GM23248 (cell line): ENCODE measurements around the gene AP2A2.

Experiments used
- EZH2 ChIP-seq: fragments of 200-600 bp; sonication (generic); IDR thresholded peaks from 2 replicates; pipeline ENCODE4 v1.6.1; 2018; ENCODE audit warnings: antibody characterized with exemption, mild to moderate bottlenecking; ENCODE audit not compliant: insufficient read depth, poor library complexity, severe bottlenecking
- EZH2phosphoT487 ChIP-seq: fragments of 200-600 bp; sonication (generic); IDR thresholded peaks from 2 replicates; pipeline ENCODE4 v1.6.1; 2018; ENCODE audit warnings: antibody characterized with exemption, moderate library complexity, mild to moderate bottlenecking, low read depth; ENCODE audit not compliant: insufficient read depth

DNA sequence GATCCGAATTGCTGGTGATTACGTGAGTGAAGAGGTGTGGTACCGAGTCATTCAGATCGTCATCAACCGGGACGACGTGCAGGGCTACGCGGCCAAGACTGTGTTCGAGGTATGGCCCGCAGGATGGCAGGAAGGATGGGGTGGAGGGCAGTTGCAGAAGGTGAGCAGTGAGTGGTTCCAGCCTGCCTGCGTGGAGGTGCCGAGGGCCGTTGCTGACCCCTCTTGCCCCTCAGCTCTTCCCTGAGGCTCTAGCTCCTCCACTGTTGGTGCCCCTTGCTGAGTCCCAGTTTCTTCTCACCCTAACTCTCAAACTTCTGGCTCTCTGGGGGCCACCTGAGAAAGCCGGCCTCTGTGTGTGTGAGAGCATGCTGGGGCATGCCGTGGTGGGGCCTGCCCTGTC, 66.9 kb downstream of the AP2A2 start:
- TF ChIP-seq EZH2 (no peak), EZH2phosphoT487 (no peak)
